ENCODE results near the gene DIDO1. TPM values are rescaled to one million over a fixed set of nuclear protein-coding genes. Genes with fewer than 3 reads are reported as not detected.

The DIDO1 gene
- total RNA-seq, 4 donors from 2014 or later: 68.3 to 135 (median 88.0) TPM

GRCh38 chr20:62838128-62838891 is 88.0 kb downstream of the DIDO1 start:
- Histone ChIP-seq H3K27ac (peak overlapping the region; percentile 69 to 80 (median 78)), H3K27me3 (peaks cover 13% of the 10 kb centered on the region), H3K4me1 (peaks cover 0 to 20% (median 8%) of the 10 kb centered on the region in 4 donors), H3K9me3 (no peaks in the 10 kb centered on the region), H3K36me3 (no peaks in the 10 kb centered on the region), H3K4me3 (no peak overlapping the region)
- no peak for TF ChIP-seq EP300 (IDR thresholded peaks at IDR 0.05; ENCODE audit: low read depth)
- TF ChIP-seq POLR2A (IDR thresholded peaks at IDR 0.05): peak; percentile 14
- no peak for TF ChIP-seq CTCF (IDR thresholded peaks at IDR 0.05)
- peak; percentile 14 to 59 (median 31) for TF ChIP-seq POLR2AphosphoS5 (IDR thresholded peaks at IDR 0.05)
- intact Hi-C loops (cut with DNase I; ENCODE audit: low total_unique reads): no loop called here
- DNase-seq: peak; percentile 95
- in situ Hi-C loops (cut with MboI; ENCODE audit: low pct_ligation_motif_present in 1 of 4, low pct_unique_long_range_greater_than_20kb in 1 of 4, low sequenced_read_pairs in 3 of 4): no loop called here
- 33 to 34% methylated on average over 3 to 26 of the region's 27 CpGs for WGBS, 2 donors (ENCODE audit: low coverage in 1 of 2)

- Histone ChIP-seq H3K36me3 (no peaks in the 10 kb centered on the region), H3K4me3 (no peak overlapping the region), H3K27ac (peak overlapping the region; percentile 69 to 80 (median 78)), H3K4me1 (peaks cover 1 to 25% (median 13%) of the 10 kb centered on the region in 4 donors), H3K9me3 (no peaks in the 10 kb centered on the region), H3K27me3 (peaks cover 13% of the 10 kb centered on the region)
- 33 to 51% methylated on average over 8 of the region's 8 CpGs for WGBS, 2 donors (ENCODE audit: low coverage in 1 of 2)
- DNase-seq: no peak
- intact Hi-C loops (cut with DNase I; ENCODE audit: low total_unique reads) (no loop called here), in situ Hi-C loops (cut with MboI; ENCODE audit: low pct_ligation_motif_present in 1 of 4, low pct_unique_long_range_greater_than_20kb in 1 of 4, low sequenced_read_pairs in 3 of 4) (no loop called here)
- TF ChIP-seq POLR2A (IDR thresholded peaks at IDR 0.05) (no peak), POLR2AphosphoS5 (IDR thresholded peaks at IDR 0.05) (no peak), CTCF (IDR thresholded peaks at IDR 0.05) (no peak), EP300 (IDR thresholded peaks at IDR 0.05; ENCODE audit: low read depth) (no peak)
These were observed 88.5 kb downstream of the DIDO1 start for GRCh38 chr20:62837790-62838127.

- intact Hi-C loops (cut with DNase I; ENCODE audit: low total_unique reads) (no loop called here), in situ Hi-C loops (cut with MboI; ENCODE audit: low pct_ligation_motif_present in 1 of 4, low pct_unique_long_range_greater_than_20kb in 1 of 4, low sequenced_read_pairs in 3 of 4) (no loop called here)
- DNase-seq: no peak
- no peaks in the 10 kb centered on the region for H3K9me3 ChIP-seq
- H3K4me3 ChIP-seq: no peak overlapping the region
- peaks cover 9 to 32% (median 20%) of the 10 kb centered on the region in 4 donors for H3K4me1 ChIP-seq
- TF ChIP-seq POLR2AphosphoS5 (IDR thresholded peaks at IDR 0.05) (no peak), POLR2A (IDR thresholded peaks at IDR 0.05) (no peak), CTCF (IDR thresholded peaks at IDR 0.05) (no peak)
- H3K27ac ChIP-seq: no peak overlapping the region
- peaks cover 13% of the 10 kb centered on the region for H3K27me3 ChIP-seq
- WGBS, 2 donors (ENCODE audit: low coverage in 1 of 2): 82 to 89% methylated on average over 4 to 15 of the region's 19 CpGs
- H3K36me3 ChIP-seq: no peaks in the 10 kb centered on the region
These were observed 89.3 kb downstream of the DIDO1 start for GRCh38 chr20:62836967-62837490.

- Histone ChIP-seq H3K4me1 (peaks cover 17 to 39% (median 28%) of the 10 kb centered on the region in 4 donors), H3K27ac (no peak overlapping the region), H3K27me3 (peaks cover 13% of the 10 kb centered on the region), H3K4me3 (no peak overlapping the region), H3K36me3 (no peaks in the 10 kb centered on the region), H3K9me3 (no peaks in the 10 kb centered on the region)
- no peak for DNase-seq
- WGBS, 2 donors (ENCODE audit: low coverage in 1 of 2): 86 to 88% methylated on average over 10 to 47 of the region's 52 CpGs
- in situ Hi-C loops (cut with MboI; ENCODE audit: low pct_ligation_motif_present in 1 of 4, low pct_unique_long_range_greater_than_20kb in 1 of 4, low sequenced_read_pairs in 3 of 4) (no loop called here), intact Hi-C loops (cut with DNase I; ENCODE audit: low total_unique reads) (no loop called here)
- TF ChIP-seq POLR2A (IDR thresholded peaks at IDR 0.05): no peak
- TF ChIP-seq POLR2AphosphoS5 (IDR thresholded peaks at IDR 0.05): no peak
- no peak for TF ChIP-seq CTCF (IDR thresholded peaks at IDR 0.05)
- no peak for TF ChIP-seq EP300 (IDR thresholded peaks at IDR 0.05; ENCODE audit: low read depth)
These were observed 90.1 kb downstream of the DIDO1 start for GRCh38 chr20:62835931-62836861.
